ENCODE results near the gene PRICKLE3.

GRCh38 chrX:49139713-49140112 lies 46.5 kb downstream of the PRICKLE3 start:
- TF ChIP-seq CTCF (conservative IDR thresholded peaks at IDR 0.05; ENCODE audit: low read length) (no peak), EZH2phosphoT487 (IDR thresholded peaks at IDR 0.05; ENCODE audit: borderline replicate concordance, low read depth, low read length) (no peak)
